GM21526 (cell line): ENCODE measurements around the gene SH3D19.
"Not testable (repeated sequence)": the region's sequence is repeated elsewhere in the genome, so short reads cannot be mapped to it uniquely, and the experiment has no call there.

ENCODE experiments used
- ATAC-seq: cut with Tn5 transposase; IDR thresholded peaks from one replicate; pipeline ENCODE4 v1.9.1; 2021; ENCODE audit warnings: moderate library complexity; ENCODE audit not compliant: unreplicated experiment, low FRiP score

The SH3D19 gene

GRCh38 chr4:151284534-151285245 lies 40.7 kb downstream of the SH3D19 start:
- ATAC-seq: no peak

- ATAC-seq: no peak
These were observed 48.4 kb downstream of the SH3D19 start, which contains the start of gene PRSS48 for GRCh38 chr4:151276787-151277562. TSS of gene PRSS48 (plus strand) at chr4:151277161. CDS start at chr4:151277173, 12 bp downstream.

DNA sequence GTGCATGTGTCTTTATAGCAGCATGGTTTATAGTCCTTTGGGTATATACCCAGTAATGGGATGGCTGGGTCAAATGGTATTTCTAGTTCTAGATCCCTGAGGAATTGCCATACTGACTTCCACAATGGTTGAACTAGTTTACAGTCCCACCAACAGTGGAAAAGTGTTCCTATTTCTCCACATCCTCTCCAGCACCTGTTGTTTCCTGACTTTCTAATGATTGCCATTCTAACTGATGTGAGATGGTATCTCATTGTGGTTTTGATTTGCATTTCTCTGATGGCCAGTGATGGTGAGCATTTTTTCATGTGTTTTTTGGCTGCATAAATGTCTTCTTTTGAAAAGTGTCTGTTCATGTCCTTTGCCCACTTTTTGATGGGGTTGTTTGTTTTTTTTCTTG lies 56.5 kb downstream of the SH3D19 start:
- not testable (repeated sequence) for ATAC-seq

- ATAC-seq: no peak
These were observed 57.4 kb downstream of the SH3D19 start for GRCh38 chr4:151267822-151268535.

DNA sequence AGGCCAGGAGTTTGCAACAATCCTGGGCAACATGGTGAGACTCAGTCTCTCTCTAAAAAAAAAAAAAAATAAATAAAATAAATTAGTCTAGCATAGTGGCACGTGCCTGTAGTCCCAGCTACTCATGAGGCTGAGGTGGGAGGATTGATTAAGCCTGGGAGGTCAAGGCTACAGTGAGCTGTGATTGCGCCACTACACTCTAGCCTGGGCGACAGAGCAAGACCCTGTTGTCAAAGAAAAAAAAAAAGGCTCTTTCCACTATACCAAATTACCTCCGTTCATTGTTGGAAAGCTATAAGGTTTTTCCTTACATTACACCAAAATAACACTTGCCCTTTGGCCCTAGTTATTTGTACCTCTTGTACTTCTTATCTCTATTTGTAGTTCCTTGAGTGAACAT lies 58.3 kb downstream of the SH3D19 start:
- ATAC-seq: no peak

GRCh38 chr4:151266497-151266896 lies 58.9 kb downstream of the SH3D19 start:
- ATAC-seq: no peak

- ATAC-seq: no peak
These were observed 62.0 kb downstream of the SH3D19 start for GRCh38 chr4:151263455-151263854.

DNA sequence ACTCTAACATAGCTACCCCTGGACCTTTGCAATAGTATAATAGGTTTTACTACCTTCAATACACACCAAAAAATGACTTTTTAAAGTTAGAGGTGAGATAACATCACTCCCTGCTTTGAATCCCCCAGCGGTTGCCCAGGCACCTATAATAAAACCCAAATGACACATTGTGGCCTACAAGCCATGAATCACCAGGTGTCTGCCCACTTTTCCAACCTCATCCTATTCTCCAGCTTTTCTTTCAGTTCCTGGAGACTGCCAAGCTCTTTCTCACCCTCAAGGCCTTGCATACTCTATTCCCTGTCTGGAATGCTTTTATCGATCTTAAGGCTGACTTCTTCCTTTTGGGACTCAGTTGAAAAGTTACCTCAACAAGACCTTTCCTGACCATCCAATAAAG lies 64.9 kb downstream of the SH3D19 start:
- no peak for ATAC-seq

DNA sequence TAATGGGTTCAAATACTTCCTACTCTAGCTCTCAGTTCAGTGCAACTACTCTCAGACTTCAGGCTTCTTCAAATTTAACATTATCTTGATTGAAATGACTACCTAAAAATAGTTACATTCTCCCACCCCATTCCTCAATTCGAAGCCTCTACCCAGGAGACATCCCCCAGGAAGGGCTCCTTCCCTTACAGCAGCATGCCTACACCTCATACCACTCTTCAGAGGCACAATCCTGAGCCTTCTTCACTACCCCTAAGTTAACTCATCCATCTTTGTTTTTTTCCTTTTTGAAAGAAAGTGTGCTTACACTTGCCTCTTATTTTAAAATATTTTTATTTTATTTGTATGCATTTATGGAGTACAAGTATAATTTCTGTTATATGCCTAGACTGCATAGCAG lies 65.7 kb downstream of the SH3D19 start:
- no peak for ATAC-seq

GRCh38 chr4:151257704-151258103 lies 67.7 kb downstream of the SH3D19 start:
- no peak for ATAC-seq

DNA sequence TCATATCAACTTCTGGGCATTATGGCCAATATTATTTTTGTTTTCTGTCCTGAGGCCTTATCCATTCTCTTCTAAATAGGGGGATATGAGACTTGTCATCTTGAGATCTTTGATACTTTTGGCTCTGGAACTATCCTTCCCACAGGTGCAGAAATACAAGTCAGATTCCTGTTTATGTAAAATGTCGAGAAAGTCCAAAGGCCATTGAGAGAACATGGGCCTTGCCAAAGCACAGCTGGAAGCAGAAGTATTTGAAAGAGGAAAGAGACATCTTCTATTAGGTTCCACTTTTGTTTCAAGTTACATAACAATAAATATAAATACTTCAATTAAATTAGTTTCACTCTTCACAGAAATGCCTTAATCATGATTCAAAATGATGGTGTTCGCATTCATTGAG lies 69.3 kb downstream of the SH3D19 start:
- ATAC-seq: no peak

GRCh38 chr4:151255680-151256079 lies 69.7 kb downstream of the SH3D19 start:
- not testable (repeated sequence) for ATAC-seq

DNA sequence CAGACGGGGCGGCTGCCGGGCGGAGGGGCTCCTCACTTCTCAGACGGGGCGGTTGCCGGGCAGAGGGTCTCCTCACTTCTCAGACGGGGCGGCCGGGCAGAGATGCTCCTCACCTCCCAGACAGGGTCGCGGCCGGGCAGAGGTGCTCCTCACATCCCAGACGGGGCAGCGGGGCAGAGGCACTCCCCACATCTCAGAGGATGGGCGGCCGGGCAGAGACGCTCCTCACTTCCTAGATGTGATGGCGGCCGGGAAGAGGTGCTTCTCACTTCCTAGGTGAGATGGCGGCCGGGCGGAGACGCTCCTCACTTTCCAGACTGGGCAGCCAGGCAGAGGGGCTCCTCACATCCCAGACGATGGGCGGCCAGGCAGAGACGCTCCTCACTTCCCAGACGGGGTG lies 70.2 kb downstream of the SH3D19 start:
- ATAC-seq: not testable (repeated sequence)

DNA sequence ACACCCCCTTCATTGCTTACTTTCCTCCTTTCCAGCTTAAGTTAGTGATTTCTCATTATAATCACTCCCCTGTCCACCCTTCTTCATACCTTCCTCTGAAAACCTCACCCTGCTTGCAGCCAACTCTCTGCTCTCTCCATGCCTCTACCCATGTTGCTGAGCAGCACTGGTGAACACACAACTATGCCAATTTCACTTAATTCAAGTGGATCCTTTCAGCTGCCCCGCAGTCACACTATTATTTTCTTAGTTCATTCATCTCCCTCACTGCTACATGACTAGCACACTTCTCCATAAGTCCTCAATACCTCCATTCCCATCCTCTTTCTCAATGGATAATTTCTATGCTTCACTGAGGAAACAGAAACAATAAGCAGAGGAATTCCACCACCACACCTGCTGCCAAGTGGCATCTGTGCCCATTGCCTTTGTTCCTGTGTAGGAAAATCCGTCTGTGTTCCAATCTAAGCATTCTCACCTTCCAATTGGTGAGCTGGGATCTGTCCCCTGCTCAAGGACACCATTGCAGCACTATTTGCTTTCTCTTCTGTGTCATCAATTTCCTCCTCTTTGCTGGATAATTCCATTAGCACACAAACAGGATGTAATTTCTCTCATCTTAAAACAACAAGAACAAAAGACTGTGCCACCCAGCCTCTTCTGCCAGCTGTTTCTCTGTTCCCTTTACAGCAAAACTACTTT lies 73.7 kb downstream of the SH3D19 start:
- ATAC-seq: no peak

GRCh38 chr4:151250706-151251105 lies 74.7 kb downstream of the SH3D19 start:
- no peak for ATAC-seq

GRCh38 chr4:151248519-151248918 lies 76.9 kb downstream of the SH3D19 start:
- ATAC-seq: no peak

DNA sequence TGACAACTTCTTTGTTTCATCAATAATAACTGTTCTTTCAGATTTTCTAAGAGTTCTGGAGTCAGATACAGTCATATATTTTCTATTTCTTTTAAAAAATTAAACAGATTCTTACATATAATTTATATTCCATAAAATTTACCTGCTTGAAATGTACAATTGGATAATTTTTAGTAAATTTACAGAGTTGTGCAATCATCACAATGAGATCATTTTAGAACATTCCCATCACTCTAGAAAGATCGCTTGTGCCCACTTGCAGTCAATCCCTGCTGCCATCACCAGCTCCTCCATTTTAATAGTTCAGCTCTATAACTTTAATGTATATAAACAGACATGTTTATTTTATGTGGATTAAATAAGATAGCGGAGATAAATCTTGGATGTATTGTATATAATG lies 78.0 kb downstream of the SH3D19 start:
- no peak for ATAC-seq

DNA sequence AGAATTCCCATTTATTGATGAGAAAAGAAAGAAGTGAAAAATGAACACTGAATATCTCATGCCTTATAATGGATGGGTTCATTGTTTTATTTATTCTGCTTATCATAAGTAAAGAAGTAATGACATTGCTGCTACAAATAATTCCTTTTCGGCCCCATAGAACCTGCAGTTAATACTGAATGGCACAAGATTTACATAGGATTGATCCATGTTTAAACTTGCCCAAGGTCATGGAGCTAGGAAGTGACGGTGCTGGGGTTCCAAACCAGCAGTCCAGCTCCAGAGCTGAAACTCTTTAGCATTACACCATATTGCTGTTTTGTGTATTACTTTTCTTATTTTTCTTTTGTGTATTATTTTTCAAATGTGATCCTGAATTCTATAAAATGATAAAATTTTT lies 78.7 kb downstream of the SH3D19 start:
- no peak for ATAC-seq

DNA sequence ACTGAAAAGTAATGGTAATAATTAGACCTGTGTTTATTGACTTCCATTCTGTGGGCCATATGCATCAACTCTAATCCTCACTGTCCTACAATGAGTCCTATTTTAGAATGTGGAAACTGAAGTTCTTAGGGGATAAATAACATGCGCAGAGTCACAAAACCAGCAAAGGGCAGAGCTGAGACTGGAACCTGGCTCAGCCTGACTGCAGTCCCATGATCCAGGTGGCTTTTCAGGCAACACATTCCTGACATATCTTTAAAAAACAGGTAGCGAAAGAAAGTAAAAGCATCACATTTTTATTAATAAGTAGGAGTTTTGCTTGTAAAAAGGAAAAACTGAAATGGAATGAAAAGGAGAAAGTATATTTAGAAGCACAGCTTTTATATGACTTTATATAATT lies 83.1 kb downstream of the SH3D19 start:
- no peak for ATAC-seq

- ATAC-seq: no peak
These were observed 85.8 kb downstream of the SH3D19 start for GRCh38 chr4:151239608-151240007.

DNA sequence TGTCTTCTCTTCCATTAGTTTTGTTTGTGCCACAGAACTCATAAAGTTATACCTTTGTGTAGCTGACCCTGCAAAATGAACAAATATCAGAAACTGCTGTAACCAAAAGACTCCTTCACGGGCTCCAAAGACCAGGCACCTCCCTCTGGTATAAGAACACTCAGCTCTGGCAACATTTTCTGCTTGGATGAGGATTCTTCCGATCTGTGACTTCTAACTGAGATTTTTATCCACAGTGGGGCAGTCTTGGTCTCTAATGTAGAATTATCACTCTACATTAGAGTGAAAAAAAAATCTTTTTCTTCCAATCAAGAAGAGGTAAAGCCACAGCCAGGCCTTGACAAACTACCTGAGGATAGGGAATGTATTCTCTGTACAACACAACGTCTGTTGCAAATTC lies 86.9 kb downstream of the SH3D19 start:
- ATAC-seq: no peak
